Upper lobe of left lung (tissue), 4 donors: ENCODE results near the gene USP3.

Source experiments
- CTCF ChIP-seq, 6 experiments: fragments of 450-650 bp in 4 of 6; fragments of 200-600 bp in 2 of 6; sonication (generic) in 2 of 6; IDR thresholded peaks; one replicate each; pipeline ENCODE4 v1.5.1; 2016 to 2019; ENCODE audit warnings: antibody characterized with exemption in 6 of 6
- EP300 ChIP-seq, 4 donors: sonication (generic); formaldehyde crosslinking; IDR thresholded peaks; one replicate each; pipeline ENCODE4 v1.5.1; 2017; ENCODE audit warnings: antibody characterized with exemption in 4 of 4, control low read depth in 2 of 4
- POLR2A ChIP-seq, 4 donors: fragments of 450-650 bp; IDR thresholded peaks; one replicate each; pipeline ENCODE4 v1.5.1; 2016 to 2017; ENCODE audit warnings: antibody characterized with exemption in 4 of 4, mild to moderate bottlenecking in 2 of 4
- POLR2AphosphoS5 ChIP-seq, 2 donors: sonication (generic); formaldehyde crosslinking; IDR thresholded peaks; one replicate each; pipeline ENCODE4 v1.5.1; 2017; ENCODE audit warnings: antibody characterized with exemption in 2 of 2

DNA sequence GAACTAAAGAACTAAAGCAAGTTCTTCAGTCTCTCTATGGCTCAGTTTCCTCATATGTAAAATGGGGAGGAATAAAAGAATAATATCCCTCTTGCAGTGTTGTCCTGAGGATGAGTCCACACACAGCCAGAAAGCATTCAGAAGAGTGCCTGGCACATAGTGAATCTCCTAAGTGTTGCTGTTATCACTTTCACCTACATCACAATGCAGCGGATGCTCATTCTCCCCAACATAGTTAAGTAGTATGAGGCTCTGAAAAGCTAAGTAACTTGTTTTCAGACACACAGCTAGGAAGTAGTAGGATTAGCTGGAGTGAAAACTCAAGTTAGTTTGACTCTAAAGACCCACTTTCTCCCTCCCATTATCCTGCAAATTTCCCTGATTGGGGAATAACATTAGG is 9.1 kb upstream of the USP3 start:
- TF ChIP-seq CTCF (IDR thresholded peaks at IDR 0.05) = no peak
- TF ChIP-seq EP300 (IDR thresholded peaks at IDR 0.05) = no peak
- no peak for TF ChIP-seq POLR2AphosphoS5 (IDR thresholded peaks at IDR 0.05)
- TF ChIP-seq POLR2A (IDR thresholded peaks at IDR 0.05) = no peak
